Measurements from ENCODE around the gene SNAP23.
"Not testable (repeated sequence)": the region's sequence is repeated elsewhere in the genome, so short reads cannot be mapped to it uniquely, and the experiment has no call there.

The SNAP23 gene

GRCh38 chr15:42498212-42499068 is 3.0 kb downstream of the SNAP23 start:
- DNase-seq = no peak

GRCh38 chr15:42499858-42500609 is 4.6 kb downstream of the SNAP23 start:
- no peak for DNase-seq

GRCh38 chr15:42502477-42502876 is 7.0 kb downstream of the SNAP23 start:
- DNase-seq = no peak

GRCh38 chr15:42503825-42504224 is 8.4 kb downstream of the SNAP23 start:
- DNase-seq = no peak

GRCh38 chr15:42504631-42505030 is 9.2 kb downstream of the SNAP23 start:
- DNase-seq = no peak

- DNase-seq = no peak
These were observed 12.1 kb downstream of the SNAP23 start for GRCh38 chr15:42507514-42507913.

GRCh38 chr15:42508263-42508690 is 12.8 kb downstream of the SNAP23 start:
- no peak for DNase-seq

- DNase-seq = no peak
These were observed 15.0 kb downstream of the SNAP23 start for GRCh38 chr15:42510258-42511006.

- no peak for DNase-seq
These were observed 15.6 kb downstream of the SNAP23 start for GRCh38 chr15:42511007-42511391.

- no peak for DNase-seq
These were observed 27.9 kb downstream of the SNAP23 start for GRCh38 chr15:42523331-42523730.

- no peak for DNase-seq
These were observed 33.5 kb downstream of the SNAP23 start for GRCh38 chr15:42528970-42529369.

GRCh38 chr15:42533246-42533645 is 37.8 kb downstream of the SNAP23 start:
- no peak for DNase-seq

GRCh38 chr15:42544853-42545629 is 49.6 kb downstream of the SNAP23 start:
- no peak for DNase-seq

GRCh38 chr15:42547918-42548248 is 52.4 kb downstream of the SNAP23 start:
- DNase-seq = no peak

- peak; percentile 46 to 75 for DNase-seq
These were observed 53.0 kb downstream of the SNAP23 start, which contains the start of the genes HAUS2 and LRRC57 for GRCh38 chr15:42548249-42549031. Gene HAUS2, plus strand, starts transcription at chr15:42548838. Its CDS starts 35 bp downstream, at chr15:42548873. Gene LRRC57, minus strand, starts transcription at chr15:42548793. Its CDS starts 359 bp downstream, at chr15:42548434.

- no peak for DNase-seq
These were observed 53.6 kb downstream of the SNAP23 start for GRCh38 chr15:42549032-42549491.

GRCh38 chr15:42549741-42550392 is 54.4 kb downstream of the SNAP23 start:
- no peak for DNase-seq

GRCh38 chr15:42553554-42553953 is 58.1 kb downstream of the SNAP23 start:
- DNase-seq = no peak

GRCh38 chr15:42556550-42557207 is 61.2 kb downstream of the SNAP23 start:
- DNase-seq = not testable (repeated sequence)

- DNase-seq = no peak
These were observed 63.3 kb downstream of the SNAP23 start for GRCh38 chr15:42558739-42559138.

Data from NCI-H1930 (cell line).